DND-41 (cell line): ENCODE measurements around the gene REEP6.

Experiments used
- ATAC-seq: fragments of 200-7000 bp; cut with Tn5 transposase; 3 replicates; pipeline ENCODE4 v1.9.1; 2021; ENCODE audit warnings: low read depth; ENCODE audit not compliant: insufficient read depth
- DNase-seq: peaks from one replicate; pipeline ENCODE4 v3.0.0-alpha.2; 2020
- H2AFZ ChIP-seq: 2 replicates; pipeline ENCODE4 v1.6.0; 2012; ENCODE audit warnings: low read depth, low read length
- H3K27ac ChIP-seq: 2 replicates; pipeline ENCODE4 v1.5.1; 2012; ENCODE audit warnings: low read length, inconsistent platforms
- H3K27me3 ChIP-seq: fragments of 200-600 bp; sonication (generic); 2 replicates; pipeline ENCODE4 v1.6.0; 2012; ENCODE audit warnings: low read length, mild to moderate bottlenecking, inconsistent platforms; ENCODE audit not compliant: insufficient read depth, poor library complexity
- H3K36me3 ChIP-seq: 2 replicates; pipeline ENCODE4 v1.5.1; 2012; ENCODE audit warnings: low read length, inconsistent platforms; ENCODE audit not compliant: insufficient read depth
- H3K4me1 ChIP-seq: 2 replicates; pipeline ENCODE4 v1.5.1; 2012; ENCODE audit warnings: mild to moderate bottlenecking, low read length; ENCODE audit not compliant: insufficient read depth
- H3K4me2 ChIP-seq: 2 replicates; pipeline ENCODE4 v1.6.0; 2012; ENCODE audit warnings: mild to moderate bottlenecking, moderate library complexity, low read length, inconsistent platforms; ENCODE audit not compliant: insufficient read depth
- H3K4me3 ChIP-seq, 2 experiments: fragments of 200-600 bp in 1 of 2; shearing (Covaris generic) in 1 of 2; 2 replicates each; pipeline ENCODE4 v1.5.1; 2012 to 2016; ENCODE audit warnings: inconsistent platforms in 2 of 2, low read length in 2 of 2, mild to moderate bottlenecking in 2 of 2, low read depth in 1 of 2, moderate library complexity in 1 of 2
- H3K79me2 ChIP-seq: 2 replicates; pipeline ENCODE4 v1.6.0; 2012; ENCODE audit warnings: low read length, inconsistent platforms; ENCODE audit not compliant: insufficient read depth
- H3K9ac ChIP-seq: 2 replicates; pipeline ENCODE4 v1.6.0; 2012; ENCODE audit warnings: low read depth, mild to moderate bottlenecking, inconsistent platforms, low read length, moderate library complexity
- H3K9me3 ChIP-seq: 2 replicates; pipeline ENCODE4 v1.5.1; 2012; ENCODE audit warnings: low read length, moderate library complexity, mild to moderate bottlenecking, inconsistent platforms; ENCODE audit not compliant: insufficient read depth, severe bottlenecking
- H4K20me1 ChIP-seq: 2 replicates; pipeline ENCODE4 v1.6.0; 2012; ENCODE audit warnings: low read length; ENCODE audit not compliant: insufficient read depth
- CTCF ChIP-seq: IDR thresholded peaks from 2 replicates; pipeline ENCODE4 v1.5.1; 2012; ENCODE audit warnings: borderline replicate concordance, low read length, moderate library complexity, mild to moderate bottlenecking; ENCODE audit not compliant: poor library complexity, severe bottlenecking; ENCODE audit errors: extremely low read depth
- EZH2 ChIP-seq: IDR thresholded peaks from 3 replicates; pipeline ENCODE4 v1.6.1; 2012; ENCODE audit warnings: borderline replicate concordance, low read depth, mild to moderate bottlenecking, moderate library complexity, low read length, inconsistent platforms; ENCODE audit not compliant: severe bottlenecking

Gene REEP6

GRCh38 chr19:1525343-1525742, 34.4 kb downstream of the REEP6 start:
- no peaks in the 10 kb centered on the region for H3K4me1 ChIP-seq
- H2AFZ ChIP-seq, result no peak overlapping the region
- no peak overlapping the region for H3K27ac ChIP-seq
- DNase-seq, result no peak
- no peak overlapping the region for H3K9ac ChIP-seq
- H4K20me1 ChIP-seq, result no peaks in the 10 kb centered on the region
- no peak for TF ChIP-seq CTCF
- no peak for TF ChIP-seq EZH2
- H3K4me3 ChIP-seq, result no peak overlapping the region
- ATAC-seq, result no peak
- H3K79me2 ChIP-seq, result no peaks in the 10 kb centered on the region
- H3K9me3 ChIP-seq, result no peaks in the 10 kb centered on the region
- no peaks in the 10 kb centered on the region for H3K36me3 ChIP-seq
- H3K4me2 ChIP-seq, result no peak overlapping the region
- no peaks in the 10 kb centered on the region for H3K27me3 ChIP-seq

- no peaks in the 10 kb centered on the region for H3K4me1 ChIP-seq
- DNase-seq (no peak), ATAC-seq (no peak)
- H3K27me3 ChIP-seq, result no peaks in the 10 kb centered on the region
- H3K79me2 ChIP-seq, result no peaks in the 10 kb centered on the region
- H3K36me3 ChIP-seq, result no peaks in the 10 kb centered on the region
- H3K9ac ChIP-seq, result no peak overlapping the region
- H3K27ac ChIP-seq, result no peak overlapping the region
- H4K20me1 ChIP-seq, result no peaks in the 10 kb centered on the region
- no peak overlapping the region for H3K4me2 ChIP-seq
- H3K4me3 ChIP-seq, result no peak overlapping the region
- H3K9me3 ChIP-seq, result no peaks in the 10 kb centered on the region
- no peak overlapping the region for H2AFZ ChIP-seq
- TF ChIP-seq EZH2 (no peak), CTCF (no peak)
Measured at GRCh38 chr19:1526066-1526778, 35.2 kb downstream of the REEP6 start.

- Histone ChIP-seq H3K9ac (no peak overlapping the region), H4K20me1 (no peaks in the 10 kb centered on the region), H3K79me2 (no peaks in the 10 kb centered on the region), H3K27ac (no peak overlapping the region), H3K4me3 (no peak overlapping the region), H3K27me3 (no peaks in the 10 kb centered on the region), H3K4me1 (no peaks in the 10 kb centered on the region), H3K4me2 (no peak overlapping the region), H3K9me3 (no peaks in the 10 kb centered on the region), H3K36me3 (no peaks in the 10 kb centered on the region), H2AFZ (no peak overlapping the region)
- ATAC-seq, result no peak
- no peak for DNase-seq
- no peak for TF ChIP-seq EZH2
- no peak for TF ChIP-seq CTCF
Measured at GRCh38 chr19:1526979-1527649, 36.1 kb downstream of the REEP6 start.
